H1 (cell line): Measurements from ENCODE around the gene SLC9A7. TPM values are rescaled to one million over a fixed set of nuclear protein-coding genes. Genes with fewer than 3 reads are reported as not detected.

ENCODE experiments used
- CTCF ChIA-PET: fragments of 300-600 bp; sonication (Branson Sonifier 250); formaldehyde crosslinking; loops from one replicate; lab custom pipeline; 2021; ENCODE audit not compliant: partially characterized antibody; lab: Charles Lee
- POLR2A ChIA-PET: fragments of 300-600 bp; sonication (Branson Sonifier 250); formaldehyde crosslinking; loops from one replicate; lab custom pipeline; 2021; ENCODE audit warnings: inconsistent platforms; ENCODE audit not compliant: partially characterized antibody; lab: Charles Lee
- DNase-seq, 2 experiments: peaks; one replicate each; pipeline versions ENCODE4 v3.0.0 to v3.0.0-alpha.2; 2010 to 2022; ENCODE audit warnings: low spot score in 2 of 2, low read depth in 1 of 2, mixed read lengths in 1 of 2
- FAIRE-seq: peaks from 2 replicates; lab custom pipeline; 2011; peaks lifted over from hg19 to GRCh38; lab: Jason Lieb, UNC
- H2AFZ ChIP-seq: 2 replicates; pipeline ENCODE4 v1.8.1; 2012; ENCODE audit warnings: low read length, inconsistent platforms
- H2AK5ac ChIP-seq: 2 replicates; pipeline ENCODE4 v1.6.1; 2013; ENCODE audit warnings: low read depth, low read length
- H2BK120ac ChIP-seq: replicated peaks from 2 replicates; pipeline ENCODE3; 2013; ENCODE audit warnings: low read depth, low read length, inconsistent platforms
- H2BK12ac ChIP-seq: 2 replicates; pipeline ENCODE4 v1.6.1; 2013; ENCODE audit warnings: low read depth, low read length
- H2BK15ac ChIP-seq: 2 replicates; pipeline ENCODE4 v1.6.1; 2013; ENCODE audit warnings: low read length
- H2BK20ac ChIP-seq: 2 replicates; pipeline ENCODE4 v1.6.1; 2013; ENCODE audit warnings: low read length
- H2BK5ac ChIP-seq: 2 replicates; pipeline ENCODE4 v1.6.1; 2013; ENCODE audit warnings: low read depth, low read length
- H3K14ac ChIP-seq: 2 replicates; pipeline ENCODE4 v1.6.1; 2013; ENCODE audit warnings: inconsistent platforms; ENCODE audit not compliant: insufficient read length
- H3K18ac ChIP-seq: 2 replicates; pipeline ENCODE4 v1.6.1; 2013; ENCODE audit warnings: low read length; ENCODE audit errors: extremely low read depth
- H3K23ac ChIP-seq: 2 replicates; pipeline ENCODE4 v1.6.1; 2013; ENCODE audit warnings: inconsistent platforms; ENCODE audit not compliant: insufficient read length
- H3K23me2 ChIP-seq: 2 replicates; pipeline ENCODE4 v1.6.1; 2013; ENCODE audit warnings: low read depth, low read length
- H3K27ac ChIP-seq: 2 replicates; pipeline ENCODE4 v1.6.1; 2011; ENCODE audit warnings: low read depth, low read length, inconsistent platforms
- H3K27me3 ChIP-seq, 4 experiments: replicated peaks in 1 of 4; 1 replicate in 1 of 4; 2 replicates in 3 of 4; pipeline versions ENCODE4 v1.6.1 to v1.8.1; 2011 to 2013; ENCODE audit warnings: low read length in 3 of 4, mild to moderate bottlenecking in 3 of 4, inconsistent platforms in 2 of 4, mixed read lengths in 2 of 4, moderate library complexity in 1 of 4; ENCODE audit not compliant: control insufficient read depth in 3 of 4, insufficient read depth in 3 of 4; ENCODE audit errors: extremely low read depth in 1 of 4
- H3K36me3 ChIP-seq, 4 experiments: 2 replicates each; pipeline versions ENCODE4 v1.6.1 to v1.8.1; 2011 to 2013; ENCODE audit warnings: mild to moderate bottlenecking in 4 of 4, low read length in 3 of 4, moderate library complexity in 2 of 4, control low read depth in 1 of 4, inconsistent platforms in 1 of 4; ENCODE audit not compliant: insufficient read depth in 4 of 4, control insufficient read depth in 2 of 4
- H3K4ac ChIP-seq: replicated peaks from 2 replicates; pipeline ENCODE3; 2013; ENCODE audit warnings: low read length, low read depth, mixed read lengths, inconsistent platforms; ENCODE audit not compliant: insufficient read length
- H3K4me1 ChIP-seq, 4 experiments: replicated peaks in 1 of 4; 1 replicate in 1 of 4; 2 replicates in 3 of 4; pipeline versions ENCODE4 v1.6.1 to v1.8.1; 2011 to 2013; ENCODE audit warnings: low read length in 3 of 4, inconsistent platforms in 2 of 4, mixed read lengths in 1 of 4; ENCODE audit not compliant: insufficient read depth in 4 of 4, control insufficient read depth in 3 of 4
- H3K4me2 ChIP-seq, 2 experiments: 2 replicates each; pipeline versions ENCODE4 v1.6.1 to v1.8.1; 2011 to 2013; ENCODE audit warnings: low read depth in 2 of 2, low read length in 2 of 2, control low read depth in 1 of 2, inconsistent platforms in 1 of 2, mild to moderate bottlenecking in 1 of 2; ENCODE audit not compliant: insufficient read depth in 1 of 2
- H3K4me3 ChIP-seq, 4 experiments: fragments of 200-600, 300-600 bp in 1 of 4; sonication (generic), shearing (Covaris generic), sonication (Bioruptor Twin) in 1 of 4; 2 replicates each; pipeline versions ENCODE4 v1.5.1 to v1.8.1; 2011 to 2016; ENCODE audit warnings: low read length in 4 of 4, low read depth in 3 of 4, control low read depth in 2 of 4, inconsistent platforms in 2 of 4, mild to moderate bottlenecking in 2 of 4, mixed read lengths in 1 of 4, moderate library complexity in 1 of 4; ENCODE audit not compliant: insufficient read depth in 2 of 4; ENCODE audit errors: extremely low read depth in 1 of 4
- H3K56ac ChIP-seq: replicated peaks from 2 replicates; pipeline ENCODE3; 2013; ENCODE audit warnings: low read depth, mild to moderate bottlenecking, mixed read lengths, low read length, inconsistent platforms; ENCODE audit not compliant: insufficient read length
- H3K79me1 ChIP-seq: 2 replicates; pipeline ENCODE4 v1.6.1; 2013; ENCODE audit warnings: low read depth, low read length, control low read depth
- H3K79me2 ChIP-seq, 2 experiments: 2 replicates each; pipeline versions ENCODE4 v1.6.1 to v1.8.1; 2012 to 2013; ENCODE audit warnings: low read length in 2 of 2, mild to moderate bottlenecking in 2 of 2, inconsistent platforms in 1 of 2; ENCODE audit not compliant: insufficient read depth in 2 of 2, control insufficient read depth in 1 of 2
- H3K9ac ChIP-seq, 4 experiments: replicated peaks in 1 of 4; 1 replicate in 1 of 4; 2 replicates in 3 of 4; pipeline versions ENCODE4 v1.6.1 to v1.8.1; 2011 to 2013; ENCODE audit warnings: low read depth in 3 of 4, low read length in 3 of 4, control low read depth in 2 of 4, mild to moderate bottlenecking in 2 of 4, moderate library complexity in 2 of 4, inconsistent platforms in 1 of 4; ENCODE audit errors: extremely low read depth in 1 of 4
- H3K9me3 ChIP-seq, 2 experiments: 2 replicates each; pipeline versions ENCODE4 v1.6.1 to v1.8.1; 2012 to 2013; ENCODE audit warnings: mild to moderate bottlenecking in 2 of 2, moderate library complexity in 2 of 2, control low read depth in 1 of 2, inconsistent platforms in 1 of 2, low read depth in 1 of 2, low read length in 1 of 2, mixed read lengths in 1 of 2; ENCODE audit not compliant: insufficient read depth in 2 of 2
- H4K20me1 ChIP-seq, 2 experiments: replicated peaks in 1 of 2; 2 replicates each; pipeline versions ENCODE3 to v1.8.1; 2011 to 2013; ENCODE audit warnings: inconsistent platforms in 2 of 2, low read length in 2 of 2, mild to moderate bottlenecking in 1 of 2; ENCODE audit not compliant: insufficient read depth in 2 of 2, control insufficient read depth in 1 of 2
- H4K5ac ChIP-seq: 2 replicates; pipeline ENCODE4 v1.6.1; 2013; ENCODE audit warnings: low read length, low read depth, mixed read lengths, inconsistent platforms; ENCODE audit not compliant: insufficient read length
- H4K8ac ChIP-seq: 2 replicates; pipeline ENCODE4 v1.8.0; 2013; ENCODE audit warnings: mild to moderate bottlenecking, moderate library complexity, low read length, inconsistent platforms; ENCODE audit not compliant: insufficient read depth; ENCODE audit errors: extremely low read depth
- H4K91ac ChIP-seq: replicated peaks from 2 replicates; pipeline ENCODE3; 2013; ENCODE audit warnings: low read length, mixed read lengths, inconsistent platforms; ENCODE audit not compliant: insufficient read length
- CBX5 ChIP-seq: fragments of 300-800, 300-1000 bp; sonication (generic); IDR thresholded peaks from 2 replicates; pipeline ENCODE4 v1.7.1; 2016; ENCODE audit warnings: antibody characterized with exemption, low read length, low read depth
- CREB1 ChIP-seq: IDR thresholded peaks from 2 replicates; pipeline ENCODE4 v1.6.1; 2012; ENCODE audit warnings: inconsistent platforms
- GTF2F1 ChIP-seq: IDR thresholded peaks from 2 replicates; pipeline ENCODE4 v1.6.1; 2012; ENCODE audit warnings: low read depth, low read length, improper control_type of control experiment, borderline replicate concordance
- HDAC2 ChIP-seq, 2 experiments: fragments of 300-600 bp in 1 of 2; sonication (generic) in 1 of 2; IDR thresholded peaks; 2 replicates each; pipeline ENCODE4 v1.6.1; 2011 to 2012; ENCODE audit warnings: low read depth in 2 of 2, low read length in 2 of 2, mild to moderate bottlenecking in 2 of 2, moderate library complexity in 2 of 2, borderline replicate concordance in 1 of 2, inconsistent platforms in 1 of 2
- KDM5A ChIP-seq: fragments of 200-600 bp; IDR thresholded peaks from 2 replicates; pipeline ENCODE4 v1.7.1; 2012; ENCODE audit warnings: mild to moderate bottlenecking, low read length, inconsistent platforms, mixed read lengths
- MAFK ChIP-seq: IDR thresholded peaks from 2 replicates; pipeline ENCODE4 v1.6.1; 2012; ENCODE audit warnings: low read depth, mild to moderate bottlenecking, improper control_type of control experiment, low read length
- NANOG ChIP-seq: IDR thresholded peaks from 2 replicates; pipeline ENCODE4 v1.6.1; 2011; ENCODE audit warnings: low read length, low read depth, mild to moderate bottlenecking, inconsistent platforms; ENCODE audit not compliant: insufficient read depth, poor library complexity, severe bottlenecking
- POU5F1 ChIP-seq: IDR thresholded peaks from 2 replicates; pipeline ENCODE4 v1.6.1; 2011; ENCODE audit warnings: low read depth, mild to moderate bottlenecking, low read length, moderate library complexity
- RNF2 ChIP-seq: fragments of 200-900, 300-1000 bp; sonication (generic); IDR thresholded peaks from 2 replicates; pipeline ENCODE4 v1.7.1; 2016; ENCODE audit warnings: borderline replicate concordance, low read depth, mild to moderate bottlenecking, antibody characterized with exemption, low read length; ENCODE audit not compliant: poor library complexity, severe bottlenecking; ENCODE audit errors: missing control alignments
- SP2 ChIP-seq: IDR thresholded peaks from 2 replicates; pipeline ENCODE4 v1.6.1; 2012; ENCODE audit warnings: mild to moderate bottlenecking, low read length, inconsistent platforms
- SRF ChIP-seq: IDR thresholded peaks from 2 replicates; pipeline ENCODE4 v1.6.1; 2011; ENCODE audit warnings: mild to moderate bottlenecking, low read depth, low read length, moderate library complexity
- WGBS, 2 experiments: shearing (Covaris generic) in 1 of 2; methylation state at CpG; one replicate each; pipeline versions ENCODE4 v1.1.6 to v1.1.7; 2013 to 2015; ENCODE audit warnings: low lambda C conversion rate in 2 of 2, mixed read lengths in 2 of 2, inconsistent platforms in 1 of 2, low coverage in 1 of 2, missing lambda C conversion rate in 1 of 2; ENCODE audit not compliant: insufficient replicate concordance in 2 of 2, insufficient coverage in 1 of 2, insufficient read length in 1 of 2; ENCODE audit errors: extremely low coverage in 1 of 2, missing lambda C conversion rate in 1 of 2; 5-methylcytosine and 5-hydroxymethylcytosine counted together
- polyA plus RNA-seq, 7 experiments: library from polyadenylated mRNA; depleted of rRNA in 3 of 7; stranded (reverse) in 5 of 7; unstranded in 2 of 7; fragments of >200 nt in 5 of 7; fragments of 200-250 nt in 2 of 7; gene quantifications; 1 replicate in 5 of 7; 2 replicates in 1 of 7; 4 replicates in 1 of 7; pipeline versions ENCODE4 v1.2.1 to v1.2.3, GENCODE V29; 2011 to 2013; ENCODE audit warnings: missing spikeins in 2 of 7, mixed read lengths in 2 of 7
- total RNA-seq: library from RNA; stranded (reverse); fragmentation: NEBNext Ultra II Directional; extraction: Animal tissue kit (Norgen Biotek cat#: 25700); gene quantifications from 2 replicates; pipeline ENCODE4 v1.2.1, GENCODE V29; 2021

Gene SLC9A7
- total and polyA plus RNA-seq, 2 of the 8 experiments (the other 6 are each of a cell fraction or from before 2014, with no cell fraction given) = 6.7 to 17.2 TPM

GRCh38 chrX:46665232-46666152 lies 93.4 kb downstream of the SLC9A7 start:
- Histone ChIP-seq H4K20me1 (no peaks in the 10 kb centered on the region), H3K36me3 (no peaks in the 10 kb centered on the region), H3K18ac (no peak overlapping the region), H3K79me2 (no peaks in the 10 kb centered on the region), H3K14ac (no peak overlapping the region), H4K8ac (no peak overlapping the region), H2BK120ac (no peak overlapping the region), H3K4ac (no peak overlapping the region), H3K23me2 (no peaks in the 10 kb centered on the region), H3K4me2 (no peak overlapping the region), H3K9ac (no peak overlapping the region), H3K23ac (no peak overlapping the region), H4K91ac (no peak overlapping the region), H3K9me3 (no peaks in the 10 kb centered on the region), H3K56ac (no peak overlapping the region), H3K4me1 (no peaks in the 10 kb centered on the region), H3K27ac (no peak overlapping the region), H3K27me3 (no peaks in the 10 kb centered on the region), H2BK20ac (no peak overlapping the region), H2AK5ac (no peak overlapping the region), H2BK12ac (no peak overlapping the region), H2BK5ac (no peak overlapping the region), H4K5ac (no peak overlapping the region), H3K79me1 (no peaks in the 10 kb centered on the region), H2AFZ (no peak overlapping the region), H2BK15ac (no peak overlapping the region), H3K4me3 (no peak overlapping the region)
- DNase-seq (no peak), FAIRE-seq (no peak)
- ChIA-PET POLR2A (no interaction called here), CTCF (interaction anchor here (0.6 kb wide), 1 partner anchor 308 kb away, joined by 3 read pairs; no protein-coding TSS in a partner anchor)
- WGBS, 2 experiments = 100% methylated on average over 2 of the region's 3 CpGs; no CpG with 5 or more reads in 1 of the 2 experiments
- no peak for TF ChIP-seq KDM5A
- no peak for TF ChIP-seq SP2
- no peak for TF ChIP-seq MAFK
- no peak for TF ChIP-seq HDAC2 (IDR thresholded peaks at IDR 0.05; ENCODE audit: borderline replicate concordance in 1 of 2, low read depth in 2 of 2, low read length in 2 of 2)
- no peak for TF ChIP-seq CREB1
- no peak for TF ChIP-seq GTF2F1
- no peak for TF ChIP-seq SRF
- TF ChIP-seq POU5F1 = no peak
- no peak for TF ChIP-seq NANOG
- TF ChIP-seq RNF2 = no peak
- no peak for TF ChIP-seq CBX5
